Body of pancreas (tissue), 4 donors: ENCODE results near the gene TNRC18.

Experiments used
- POLR2A ChIP-seq, 3 donors: fragments of 450-650 bp; IDR thresholded peaks; one replicate each; pipeline ENCODE4 v1.6.1; 2016; ENCODE audit warnings: antibody characterized with exemption in 3 of 3, mild to moderate bottlenecking in 2 of 3
- TF ChIP-seq, protein P1 (sequence below), 7 experiments: fragments of 450-650 bp in 4 of 7; fragments of 200-600 bp in 3 of 7; sonication (generic) in 3 of 7; IDR thresholded peaks; one replicate each; pipeline ENCODE4 v1.5.1; 2016 to 2019; ENCODE audit warnings: antibody characterized with exemption in 7 of 7

DNA sequence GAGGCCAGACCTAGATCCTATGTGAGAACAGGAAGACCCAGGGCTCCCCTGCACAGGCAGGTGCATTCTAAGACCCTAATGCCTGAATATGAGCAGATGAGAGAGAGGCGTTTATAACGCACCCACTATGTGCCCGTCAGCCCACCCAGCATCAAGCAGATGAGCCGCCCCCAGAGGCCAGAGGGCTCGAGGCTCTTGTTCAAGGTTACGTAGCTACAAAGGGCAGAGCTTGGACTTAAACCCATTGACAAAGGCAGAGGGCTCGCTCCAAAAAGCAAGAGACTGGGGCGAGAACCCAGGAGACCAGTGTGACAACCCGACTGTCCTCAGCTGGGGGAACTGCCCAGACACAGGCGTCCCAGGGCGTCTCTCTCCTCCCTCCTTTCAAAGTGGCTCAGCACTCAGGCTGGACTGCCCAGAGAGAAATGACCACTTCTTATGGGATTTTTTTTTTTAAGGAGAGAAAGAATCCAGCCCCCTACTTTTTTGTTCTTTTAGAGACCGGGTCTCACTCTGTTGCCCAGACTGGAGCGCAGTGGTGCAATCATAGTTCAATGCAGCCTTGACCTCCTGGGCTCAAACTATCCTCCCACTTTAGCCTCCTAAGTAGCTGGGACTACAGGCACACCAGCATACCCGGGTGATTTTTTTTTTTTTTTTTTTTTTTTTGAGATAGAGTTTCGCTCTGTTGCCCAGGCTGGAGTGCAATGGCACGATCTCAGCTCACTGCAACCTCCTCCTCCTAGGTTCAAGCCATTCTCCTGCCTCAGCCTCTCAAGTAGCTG is 40.1 kb downstream of the TNRC18 start:
- TF ChIP-seq, protein P1, sequence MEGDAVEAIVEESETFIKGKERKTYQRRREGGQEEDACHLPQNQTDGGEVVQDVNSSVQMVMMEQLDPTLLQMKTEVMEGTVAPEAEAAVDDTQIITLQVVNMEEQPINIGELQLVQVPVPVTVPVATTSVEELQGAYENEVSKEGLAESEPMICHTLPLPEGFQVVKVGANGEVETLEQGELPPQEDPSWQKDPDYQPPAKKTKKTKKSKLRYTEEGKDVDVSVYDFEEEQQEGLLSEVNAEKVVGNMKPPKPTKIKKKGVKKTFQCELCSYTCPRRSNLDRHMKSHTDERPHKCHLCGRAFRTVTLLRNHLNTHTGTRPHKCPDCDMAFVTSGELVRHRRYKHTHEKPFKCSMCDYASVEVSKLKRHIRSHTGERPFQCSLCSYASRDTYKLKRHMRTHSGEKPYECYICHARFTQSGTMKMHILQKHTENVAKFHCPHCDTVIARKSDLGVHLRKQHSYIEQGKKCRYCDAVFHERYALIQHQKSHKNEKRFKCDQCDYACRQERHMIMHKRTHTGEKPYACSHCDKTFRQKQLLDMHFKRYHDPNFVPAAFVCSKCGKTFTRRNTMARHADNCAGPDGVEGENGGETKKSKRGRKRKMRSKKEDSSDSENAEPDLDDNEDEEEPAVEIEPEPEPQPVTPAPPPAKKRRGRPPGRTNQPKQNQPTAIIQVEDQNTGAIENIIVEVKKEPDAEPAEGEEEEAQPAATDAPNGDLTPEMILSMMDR (IDR thresholded peaks at IDR 0.05) = no peak
- no peak for TF ChIP-seq POLR2A (IDR thresholded peaks at IDR 0.05)
